K562 (cell line): ENCODE results near the gene DNAH8. TPM values are rescaled to one million over a fixed set of nuclear protein-coding genes. Genes with fewer than 3 reads are reported as not detected.

ENCODE experiments used
- ARID2 ChIP-seq: fragments of 450-650 bp; IDR thresholded peaks from 2 replicates; pipeline ENCODE4 v1.6.1; 2017; ENCODE audit warnings: antibody characterized with exemption, mild to moderate bottlenecking
- ETS1 ChIP-seq: conservative IDR thresholded peaks from 2 replicates; pipeline ENCODE4 v1.6.1; 2011; ENCODE audit warnings: low read depth, mild to moderate bottlenecking, low read length; ENCODE audit not compliant: control insufficient read depth
- GATA2 ChIP-seq: sonication (generic); formaldehyde crosslinking; IDR thresholded peaks from 2 replicates; pipeline ENCODE4 v1.4.0; 2020; ENCODE audit warnings: mild to moderate bottlenecking, missing genetic modification reagents
- GTF2A2 ChIP-seq: IDR thresholded peaks from 2 replicates; pipeline ENCODE4 v1.6.1; 2016; ENCODE audit warnings: mild to moderate bottlenecking, missing genetic modification characterization, missing compliant biosample characterization
- NFE2L1 ChIP-seq: fragments of 450-650 bp; IDR thresholded peaks from 2 replicates; pipeline ENCODE4 v1.6.1; 2016; ENCODE audit warnings: missing genetic modification characterization, low read depth, mild to moderate bottlenecking, missing compliant biosample characterization, moderate library complexity, borderline replicate concordance
- THAP12 ChIP-seq: fragments of 250-450 bp; sonication (Bioruptor Pico); IDR thresholded peaks from 2 replicates; pipeline ENCODE4 v1.9.0; 2021; ENCODE audit warnings: mild to moderate bottlenecking, inconsistent platforms
- ZBTB17 ChIP-seq: fragments of 450-650 bp; formaldehyde crosslinking; IDR thresholded peaks from 2 replicates; pipeline ENCODE4 v1.4.0; 2020; ENCODE audit warnings: mild to moderate bottlenecking
- ZBTB8A ChIP-seq: fragments of 450-650 bp; IDR thresholded peaks from 2 replicates; pipeline ENCODE4 v1.6.1; 2018; ENCODE audit warnings: mild to moderate bottlenecking, moderate library complexity; ENCODE audit not compliant: partially characterized antibody
- ZNF316 ChIP-seq: fragments of 450-650 bp; IDR thresholded peaks from 2 replicates; pipeline ENCODE4 v1.6.1; 2016
- ZNF830 ChIP-seq: fragments of 250-450 bp; sonication (Bioruptor Pico); IDR thresholded peaks from 2 replicates; pipeline ENCODE4 v1.5.0; 2021; ENCODE audit warnings: mild to moderate bottlenecking
- polyA plus RNA-seq, 8 experiments: library from polyadenylated mRNA; depleted of rRNA in 4 of 8; stranded (reverse) in 5 of 8; unstranded in 3 of 8; fragments of >200 nt; fragmentation: Nextera tagmentation in 2 of 8; fragmentation: Illumina TruSeq in 1 of 8; extraction: Ambion mirVana in 2 of 8; extraction: Trizol in 1 of 8; gene quantifications; 2 replicates each; pipeline versions ENCODE4 v1.2.1 to v1.2.3, GENCODE V29; 2011 to 2014; ENCODE audit warnings: inconsistent platforms in 1 of 8, missing spikeins in 1 of 8
- total RNA-seq, 7 experiments: library from RNA; depleted of rRNA in 6 of 7; stranded (reverse); fragments of >200 nt in 6 of 7; fragmentation: Illumina TruSeq in 2 of 7; extraction: Trizol in 2 of 7; gene quantifications; 2 replicates each; pipeline versions ENCODE4 v1.2.1 to v1.2.3, GENCODE V29; 2011 to 2021; ENCODE audit warnings: low replicate concordance in 1 of 7
- TF ChIP-seq, protein P1 (sequence below): fragments of 250-450 bp; sonication (Bioruptor Pico); IDR thresholded peaks from 2 replicates; pipeline ENCODE4 v1.5.0; 2021
- TF ChIP-seq, protein P2 (sequence below): sonication (generic); formaldehyde crosslinking; IDR thresholded peaks from 2 replicates; pipeline ENCODE4 v1.8.0; 2022; ENCODE audit warnings: mild to moderate bottlenecking, missing genetic modification reagents

The DNAH8 gene
- total and polyA plus RNA-seq, 9 of the 15 experiments (the other 6 are each of a cell fraction or from before 2014, with no cell fraction given) = 1.2 to 4.2 (median 2.9) TPM

GRCh38 chr6:38968702-38969149 lies 253.6 kb downstream of the DNAH8 start (continued):
- TF ChIP-seq GTF2A2 (tag) (no peak), ETS1 (no peak), THAP12 (no peak), ZBTB17 (CRISPR knock-in tag) (0 out of 2 replicates have a peak, but pooled peaks have one; percentile 41), ARID2 (no peak), ZNF830 (CRISPR knock-in tag) (no peak), GATA2 (CRISPR knock-in tag) (peak; percentile 53; the same call in 1 of the 2 replicates), ZBTB8A (no peak), ZNF316 (peak; percentile 84), NFE2L1 (tag) (peak; percentile 72; the same call in 1 of the 2 replicates)
- TF ChIP-seq, protein P1, sequence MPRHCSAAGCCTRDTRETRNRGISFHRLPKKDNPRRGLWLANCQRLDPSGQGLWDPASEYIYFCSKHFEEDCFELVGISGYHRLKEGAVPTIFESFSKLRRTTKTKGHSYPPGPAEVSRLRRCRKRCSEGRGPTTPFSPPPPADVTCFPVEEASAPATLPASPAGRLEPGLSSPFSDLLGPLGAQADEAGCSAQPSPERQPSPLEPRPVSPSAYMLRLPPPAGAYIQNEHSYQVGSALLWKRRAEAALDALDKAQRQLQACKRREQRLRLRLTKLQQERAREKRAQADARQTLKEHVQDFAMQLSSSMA (CRISPR knock-in tag) = no peak
- TF ChIP-seq, protein P2, sequence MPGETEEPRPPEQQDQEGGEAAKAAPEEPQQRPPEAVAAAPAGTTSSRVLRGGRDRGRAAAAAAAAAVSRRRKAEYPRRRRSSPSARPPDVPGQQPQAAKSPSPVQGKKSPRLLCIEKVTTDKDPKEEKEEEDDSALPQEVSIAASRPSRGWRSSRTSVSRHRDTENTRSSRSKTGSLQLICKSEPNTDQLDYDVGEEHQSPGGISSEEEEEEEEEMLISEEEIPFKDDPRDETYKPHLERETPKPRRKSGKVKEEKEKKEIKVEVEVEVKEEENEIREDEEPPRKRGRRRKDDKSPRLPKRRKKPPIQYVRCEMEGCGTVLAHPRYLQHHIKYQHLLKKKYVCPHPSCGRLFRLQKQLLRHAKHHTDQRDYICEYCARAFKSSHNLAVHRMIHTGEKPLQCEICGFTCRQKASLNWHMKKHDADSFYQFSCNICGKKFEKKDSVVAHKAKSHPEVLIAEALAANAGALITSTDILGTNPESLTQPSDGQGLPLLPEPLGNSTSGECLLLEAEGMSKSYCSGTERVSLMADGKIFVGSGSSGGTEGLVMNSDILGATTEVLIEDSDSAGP (CRISPR knock-in tag) = no peak
